ENCODE measurements around the gene KDM4B.

Gene KDM4B

GRCh38 chr19:5090465-5091017 is 121.6 kb downstream of the KDM4B start:
- DNase-seq (ENCODE audit: low read depth in 1 of 2, low spot score in 1 of 2): no peak
- Histone ChIP-seq H3K27me3 (ENCODE audit: insufficient read depth, poor library complexity, severe bottlenecking) (no peaks in the 10 kb centered on the region), H3K27ac (replicated peaks) (no peak overlapping the region), H3K4me3 (replicated peaks; ENCODE audit: insufficient read depth, low read length) (no peak overlapping the region)
- no peak for TF ChIP-seq REST (IDR thresholded peaks at IDR 0.05; ENCODE audit: insufficient replicate concordance, low read depth)
- TF ChIP-seq GABPA (IDR thresholded peaks at IDR 0.05; ENCODE audit: low read depth): no peak
- no peak for TF ChIP-seq POLR2AphosphoS5 (IDR thresholded peaks at IDR 0.05; ENCODE audit: low read depth)
- no peak for TF ChIP-seq CTCF (IDR thresholded peaks at IDR 0.05; ENCODE audit: insufficient read depth, low read length)
- TF ChIP-seq SPI1 (IDR thresholded peaks at IDR 0.05; ENCODE audit: borderline replicate concordance, low read depth): no peak

- DNase-seq (ENCODE audit: low read depth in 1 of 2, low spot score in 1 of 2): no peak
- Histone ChIP-seq H3K27me3 (ENCODE audit: insufficient read depth, poor library complexity, severe bottlenecking) (no peaks in the 10 kb centered on the region), H3K4me3 (replicated peaks; ENCODE audit: insufficient read depth, low read length) (no peak overlapping the region), H3K27ac (replicated peaks) (no peak overlapping the region)
- TF ChIP-seq POLR2AphosphoS5 (IDR thresholded peaks at IDR 0.05; ENCODE audit: low read depth) (no peak), GABPA (IDR thresholded peaks at IDR 0.05; ENCODE audit: low read depth) (no peak), SPI1 (IDR thresholded peaks at IDR 0.05; ENCODE audit: borderline replicate concordance, low read depth) (no peak), CTCF (IDR thresholded peaks at IDR 0.05; ENCODE audit: insufficient read depth, low read length) (no peak), REST (IDR thresholded peaks at IDR 0.05; ENCODE audit: insufficient replicate concordance, low read depth) (no peak)
Measured at GRCh38 chr19:5091018-5091683, 122.2 kb downstream of the KDM4B start.

- Histone ChIP-seq H3K27me3 (ENCODE audit: insufficient read depth, poor library complexity, severe bottlenecking) (no peaks in the 10 kb centered on the region), H3K27ac (replicated peaks) (no peak overlapping the region), H3K4me3 (replicated peaks; ENCODE audit: insufficient read depth, low read length) (no peak overlapping the region)
- TF ChIP-seq CTCF (IDR thresholded peaks at IDR 0.05; ENCODE audit: insufficient read depth, low read length) (no peak), GABPA (IDR thresholded peaks at IDR 0.05; ENCODE audit: low read depth) (no peak), SPI1 (IDR thresholded peaks at IDR 0.05; ENCODE audit: borderline replicate concordance, low read depth) (no peak), REST (IDR thresholded peaks at IDR 0.05; ENCODE audit: insufficient replicate concordance, low read depth) (no peak)
- DNase-seq (ENCODE audit: low read depth in 1 of 2, low spot score in 1 of 2): no peak
Measured at GRCh38 chr19:5091684-5092480, 123.0 kb downstream of the KDM4B start.
